GM12872 (cell line): ENCODE measurements around the gene KLHL25.

Experiments used
- CTCF ChIP-seq: IDR thresholded peaks from 3 replicates; pipeline ENCODE4 v1.5.1; 2011; ENCODE audit warnings: low read depth, mild to moderate bottlenecking, low read length, moderate library complexity; ENCODE audit not compliant: insufficient read depth

KLHL25 gene

GRCh38 chr15:85760531-85761371 lies 34.0 kb downstream of the KLHL25 start:
- no peak for TF ChIP-seq CTCF

- no peak for TF ChIP-seq CTCF
These were observed 34.7 kb downstream of the KLHL25 start for GRCh38 chr15:85760049-85760448.

- no peak for TF ChIP-seq CTCF
These were observed 35.3 kb downstream of the KLHL25 start for GRCh38 chr15:85759376-85759775.

GRCh38 chr15:85758655-85758978 lies 36.1 kb downstream of the KLHL25 start:
- no peak for TF ChIP-seq CTCF

GRCh38 chr15:85757939-85758654 lies 36.6 kb downstream of the KLHL25 start:
- no peak for TF ChIP-seq CTCF

- TF ChIP-seq CTCF = no peak
These were observed 37.4 kb downstream of the KLHL25 start for GRCh38 chr15:85757073-85757938.
